A673 (cell line): ENCODE results near the gene FRMD1. TPM values are rescaled to one million over a fixed set of nuclear protein-coding genes. Genes with fewer than 3 reads are reported as not detected.

Experiments used
- BruUV-seq: library from RNA; stranded (reverse); fragments of 400-500 nt; replicated peaks from 2 replicates; lab custom pipeline; 2021; lab: Mats Ljungman, UMichigan
- CTCF ChIA-PET: fragments of 300-600 bp; sonication (Branson Sonifier 250); formaldehyde crosslinking; loops from one replicate; lab custom pipeline; 2022; ENCODE audit warnings: antibody characterized with exemption; lab: Charles Lee
- POLR2A ChIA-PET: fragments of 300-600 bp; sonication (Branson Sonifier 250); formaldehyde crosslinking; loops from one replicate; lab custom pipeline; 2022; ENCODE audit warnings: antibody characterized with exemption; ENCODE audit not compliant: low non-redundant PET; lab: Charles Lee
- DNase-seq: peaks from one replicate; pipeline ENCODE4 v3.0.0-alpha.2; 2015; ENCODE audit warnings: low spot score
- H3K27ac ChIP-seq: fragments of 200-600 bp; sonication (generic); 2 replicates; pipeline ENCODE4 v1.5.1; 2016; ENCODE audit warnings: mixed run types, low read depth, mild to moderate bottlenecking, mixed read lengths, antibody characterized with exemption, low read length; ENCODE audit not compliant: poor library complexity, severe bottlenecking
- H3K27me3 ChIP-seq: fragments of 200-600 bp; sonication (generic); replicated peaks from 2 replicates; pipeline ENCODE4 v1.6.1; 2017; ENCODE audit warnings: mixed run types, low read depth, mild to moderate bottlenecking, mixed read lengths, antibody characterized with exemption, low read length; ENCODE audit not compliant: insufficient read depth, poor library complexity
- H3K36me3 ChIP-seq: fragments of 200-600 bp; sonication (generic); 2 replicates; pipeline ENCODE4 v1.6.1; 2016; ENCODE audit warnings: mixed run types, mild to moderate bottlenecking, mixed read lengths, antibody characterized with exemption, low read length; ENCODE audit not compliant: insufficient read depth, poor library complexity, severe bottlenecking
- H3K4me1 ChIP-seq: fragments of 200-600 bp; sonication (generic); 2 replicates; pipeline ENCODE4 v1.6.1; 2017; ENCODE audit warnings: mixed run types, mild to moderate bottlenecking, mixed read lengths, antibody characterized with exemption, low read length; ENCODE audit not compliant: insufficient read depth, poor library complexity, severe bottlenecking
- H3K4me3 ChIP-seq: fragments of 200-600 bp; sonication (generic); 2 replicates; pipeline ENCODE4 v1.5.1; 2016; ENCODE audit warnings: low read depth, mixed run types, mild to moderate bottlenecking, mixed read lengths, low read length; ENCODE audit not compliant: poor library complexity, severe bottlenecking
- H3K9me3 ChIP-seq: fragments of 200-600 bp; sonication (generic); 2 replicates; pipeline ENCODE4 v1.6.1; 2016; ENCODE audit warnings: mixed run types, low read depth, mild to moderate bottlenecking, mixed read lengths, antibody characterized with exemption, low read length; ENCODE audit not compliant: poor library complexity, severe bottlenecking
- EZH2 ChIP-seq: fragments of 200-600 bp; sonication (generic); IDR thresholded peaks from 2 replicates; pipeline ENCODE4 v1.6.1; 2017; ENCODE audit warnings: borderline replicate concordance, low read depth, mild to moderate bottlenecking, mixed read lengths, antibody characterized with exemption, low read length; ENCODE audit not compliant: poor library complexity, severe bottlenecking
- intact Hi-C: fragments of 100-400 bp; cut with micrococcal nuclease; formaldehyde crosslinking; loops from one replicate; pipeline ENCODE4 v1.10.0; 2022; ENCODE audit not compliant: unreplicated experiment
- total RNA-seq: library from RNA; stranded (reverse); gene quantifications from 2 replicates; pipeline ENCODE4 v1.2.3, GENCODE V29; 2021
- TF ChIP-seq, protein P1 (sequence below): fragments of 300-800, 200-600 bp; sonication (generic); conservative IDR thresholded peaks from 2 replicates; pipeline ENCODE4 v1.5.1; 2017; ENCODE audit warnings: low read depth, mild to moderate bottlenecking, antibody characterized with exemption, low read length, moderate library complexity, mixed read lengths

The FRMD1 gene
- total RNA-seq, 1 experiment from 2014 or later: not detected

DNA sequence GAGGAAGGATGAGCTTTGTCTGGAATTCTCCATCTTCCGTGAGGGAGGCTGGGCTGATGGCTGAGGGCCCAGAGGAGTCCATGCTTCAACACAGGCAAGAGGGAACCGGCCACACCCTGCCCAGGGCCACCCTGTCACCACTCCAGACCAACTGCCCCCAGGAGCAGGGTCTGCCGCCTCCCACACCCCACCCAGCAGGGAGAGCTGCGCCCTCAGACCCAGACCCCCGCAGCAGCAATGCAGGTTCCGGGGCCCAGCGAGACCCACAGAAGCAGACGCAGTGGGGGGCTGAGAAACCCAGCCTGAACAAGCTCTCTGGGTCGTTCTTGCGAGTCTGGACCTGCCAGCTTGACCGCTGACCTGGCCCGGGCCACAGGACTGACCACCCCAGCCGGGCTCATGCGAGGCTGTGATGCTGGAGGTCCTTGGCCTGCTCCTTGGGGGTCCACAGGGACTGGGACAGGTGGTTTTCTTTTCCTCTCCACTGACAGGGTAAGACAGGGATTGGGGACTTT lies 25.0 kb downstream of the FRMD1 start:
- Histone ChIP-seq H3K36me3 (no peaks in the 10 kb centered on the region), H3K4me3 (no peak overlapping the region), H3K4me1 (no peaks in the 10 kb centered on the region), H3K27ac (no peak overlapping the region), H3K27me3 (no peaks in the 10 kb centered on the region), H3K9me3 (no peaks in the 10 kb centered on the region)
- POLR2A ChIA-PET: no interaction called here
- no peak for TF ChIP-seq EZH2
- TF ChIP-seq, protein P1, sequence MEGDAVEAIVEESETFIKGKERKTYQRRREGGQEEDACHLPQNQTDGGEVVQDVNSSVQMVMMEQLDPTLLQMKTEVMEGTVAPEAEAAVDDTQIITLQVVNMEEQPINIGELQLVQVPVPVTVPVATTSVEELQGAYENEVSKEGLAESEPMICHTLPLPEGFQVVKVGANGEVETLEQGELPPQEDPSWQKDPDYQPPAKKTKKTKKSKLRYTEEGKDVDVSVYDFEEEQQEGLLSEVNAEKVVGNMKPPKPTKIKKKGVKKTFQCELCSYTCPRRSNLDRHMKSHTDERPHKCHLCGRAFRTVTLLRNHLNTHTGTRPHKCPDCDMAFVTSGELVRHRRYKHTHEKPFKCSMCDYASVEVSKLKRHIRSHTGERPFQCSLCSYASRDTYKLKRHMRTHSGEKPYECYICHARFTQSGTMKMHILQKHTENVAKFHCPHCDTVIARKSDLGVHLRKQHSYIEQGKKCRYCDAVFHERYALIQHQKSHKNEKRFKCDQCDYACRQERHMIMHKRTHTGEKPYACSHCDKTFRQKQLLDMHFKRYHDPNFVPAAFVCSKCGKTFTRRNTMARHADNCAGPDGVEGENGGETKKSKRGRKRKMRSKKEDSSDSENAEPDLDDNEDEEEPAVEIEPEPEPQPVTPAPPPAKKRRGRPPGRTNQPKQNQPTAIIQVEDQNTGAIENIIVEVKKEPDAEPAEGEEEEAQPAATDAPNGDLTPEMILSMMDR: no peak
- DNase-seq: no peak
- CTCF ChIA-PET: no interaction called here
- no TSS peak for BruUV-seq
- intact Hi-C loops: loop anchor here (10.0 kb wide), 1 partner anchor 149 kb away; no protein-coding TSS in a partner anchor

DNA sequence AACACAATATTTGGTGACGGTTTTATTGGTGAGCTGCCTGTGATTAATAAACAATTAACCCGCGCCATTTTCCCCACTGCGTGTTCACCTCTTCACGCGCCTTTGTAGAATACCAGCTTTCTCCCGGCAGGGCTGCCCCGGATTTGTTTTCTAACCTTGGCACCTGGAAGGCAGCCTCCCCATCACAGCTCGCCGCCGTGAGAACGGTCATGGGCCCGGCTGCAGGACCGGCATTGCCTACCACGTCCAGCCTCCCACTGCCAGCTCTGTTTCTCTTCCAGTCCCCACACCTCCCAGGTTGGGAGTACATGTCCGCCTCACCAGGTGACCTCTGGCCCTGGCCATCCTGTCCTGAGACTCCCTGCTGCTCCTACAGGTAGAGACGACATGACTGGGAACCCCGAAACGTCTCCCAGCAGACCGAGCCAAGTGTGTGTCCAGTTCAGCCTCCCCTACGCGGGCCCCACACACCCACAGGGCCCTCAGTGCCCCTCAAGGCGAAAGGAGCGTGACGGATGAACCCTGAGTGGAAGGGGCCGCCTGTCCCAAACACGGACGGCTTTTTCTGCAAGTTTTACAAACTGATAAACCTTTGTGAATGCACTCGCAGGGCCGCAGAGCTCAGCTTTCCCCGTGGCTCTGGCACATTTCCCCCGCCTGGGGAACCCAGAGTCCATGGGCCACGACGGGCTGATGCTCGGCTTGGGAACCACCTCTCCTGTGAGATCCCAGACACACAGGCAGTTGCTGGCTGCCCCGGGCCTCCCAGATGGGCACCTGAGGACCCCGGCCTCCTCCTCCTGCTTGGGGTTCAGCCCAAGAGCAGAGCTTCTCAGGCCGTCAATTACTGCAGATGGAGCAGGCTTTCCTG lies 25.7 kb downstream of the FRMD1 start:
- TF ChIP-seq, protein P1: no peak
- no peak for TF ChIP-seq EZH2
- no TSS peak for BruUV-seq
- ChIA-PET CTCF (no interaction called here), POLR2A (interaction anchor here (0.6 kb wide), 1 partner anchor 7 kb away, joined by 5 read pairs; no protein-coding TSS in a partner anchor)
- Histone ChIP-seq H3K4me1 (no peaks in the 10 kb centered on the region), H3K9me3 (no peaks in the 10 kb centered on the region), H3K4me3 (no peak overlapping the region), H3K27ac (no peak overlapping the region), H3K36me3 (no peaks in the 10 kb centered on the region), H3K27me3 (no peaks in the 10 kb centered on the region)
- intact Hi-C loops: loop anchor here (10.0 kb wide), 1 partner anchor 149 kb away; no protein-coding TSS in a partner anchor
- DNase-seq: no peak

GRCh38 chr6:168052291-168052891 lies 26.6 kb downstream of the FRMD1 start:
- intact Hi-C loops: loop anchor here (10.0 kb wide), 1 partner anchor 148 kb away; no protein-coding TSS in a partner anchor
- TF ChIP-seq EZH2: no peak
- TF ChIP-seq, protein P1: no peak
- Histone ChIP-seq H3K4me3 (no peak overlapping the region), H3K36me3 (no peaks in the 10 kb centered on the region), H3K4me1 (no peaks in the 10 kb centered on the region), H3K27me3 (no peaks in the 10 kb centered on the region), H3K27ac (no peak overlapping the region), H3K9me3 (no peaks in the 10 kb centered on the region)
- ChIA-PET POLR2A (no interaction called here), CTCF (no interaction called here)
- no peak for DNase-seq
- BruUV-seq: no TSS peak
